SK-N-SH treated with all-trans-retinoic acid at 6 μM for 48 hours (cell line): ENCODE data around the gene PWWP2A.

Experiments
- CREB5 ChIP-seq: fragments of 250-450 bp; sonication (Bioruptor Pico); IDR thresholded peaks from 2 replicates; pipeline ENCODE4 v1.5.1; 2020; ENCODE audit warnings: low read depth, mild to moderate bottlenecking, moderate library complexity
- CSDC2 ChIP-seq: fragments of 250-450 bp; sonication (Bioruptor Pico); IDR thresholded peaks from 2 replicates; pipeline ENCODE4 v1.5.0; 2020; ENCODE audit warnings: mild to moderate bottlenecking, moderate library complexity
- CSRNP3 ChIP-seq: fragments of 250-450 bp; sonication (Bioruptor Pico); IDR thresholded peaks from 2 replicates; pipeline ENCODE4 v1.5.1; 2021; ENCODE audit warnings: mild to moderate bottlenecking, moderate library complexity
- ISL1 ChIP-seq: fragments of 250-450 bp; sonication (Bioruptor Pico); IDR thresholded peaks from 2 replicates; pipeline ENCODE4 v2.1.2; 2022; ENCODE audit warnings: mild to moderate bottlenecking, moderate library complexity
- POU6F1 ChIP-seq: fragments of 250-450 bp; sonication (Bioruptor Pico); IDR thresholded peaks from 2 replicates; pipeline ENCODE4 v1.8.0; 2021; ENCODE audit warnings: low read depth, mild to moderate bottlenecking, moderate library complexity, borderline replicate concordance
- PPARA ChIP-seq: fragments of 250-450 bp; sonication (Bioruptor Pico); IDR thresholded peaks from 2 replicates; pipeline ENCODE4 v1.5.0; 2020; ENCODE audit warnings: mild to moderate bottlenecking, borderline replicate concordance
- RARB ChIP-seq: fragments of 250-450 bp; sonication (Bioruptor Pico); IDR thresholded peaks from 2 replicates; pipeline ENCODE4 v1.8.0; 2021; ENCODE audit warnings: mild to moderate bottlenecking, moderate library complexity
- SNAI2 ChIP-seq: fragments of 250-450 bp; sonication (Bioruptor Pico); IDR thresholded peaks from 2 replicates; pipeline ENCODE4 v1.5.0; 2020; ENCODE audit warnings: mild to moderate bottlenecking, moderate library complexity
- ZC3H10 ChIP-seq: fragments of 250-450 bp; sonication (Bioruptor Pico); IDR thresholded peaks from 2 replicates; pipeline ENCODE4 v1.5.1; 2021; ENCODE audit warnings: mild to moderate bottlenecking, moderate library complexity

GRCh38 chr5:160089531-160089930 is 29.7 kb downstream of the PWWP2A start:
- TF ChIP-seq POU6F1 (CRISPR knock-in tag) (no peak), CREB5 (CRISPR knock-in tag) (no peak), CSDC2 (CRISPR knock-in tag) (no peak), RARB (CRISPR knock-in tag) (no peak), PPARA (no peak), CSRNP3 (CRISPR knock-in tag) (no peak), ZC3H10 (no peak), ISL1 (CRISPR knock-in tag) (no peak), SNAI2 (CRISPR knock-in tag) (no peak)
